ENCODE results near the gene SLC39A6. TPM values are rescaled to one million over a fixed set of nuclear protein-coding genes. Genes with fewer than 3 reads are reported as not detected.
A peak's percentile ranks its signal among the peaks of the same experiment; 100 is the strongest.

The SLC39A6 gene
- polyA plus RNA-seq, 1 donor from 2014 or later, result 298 TPM

DNA sequence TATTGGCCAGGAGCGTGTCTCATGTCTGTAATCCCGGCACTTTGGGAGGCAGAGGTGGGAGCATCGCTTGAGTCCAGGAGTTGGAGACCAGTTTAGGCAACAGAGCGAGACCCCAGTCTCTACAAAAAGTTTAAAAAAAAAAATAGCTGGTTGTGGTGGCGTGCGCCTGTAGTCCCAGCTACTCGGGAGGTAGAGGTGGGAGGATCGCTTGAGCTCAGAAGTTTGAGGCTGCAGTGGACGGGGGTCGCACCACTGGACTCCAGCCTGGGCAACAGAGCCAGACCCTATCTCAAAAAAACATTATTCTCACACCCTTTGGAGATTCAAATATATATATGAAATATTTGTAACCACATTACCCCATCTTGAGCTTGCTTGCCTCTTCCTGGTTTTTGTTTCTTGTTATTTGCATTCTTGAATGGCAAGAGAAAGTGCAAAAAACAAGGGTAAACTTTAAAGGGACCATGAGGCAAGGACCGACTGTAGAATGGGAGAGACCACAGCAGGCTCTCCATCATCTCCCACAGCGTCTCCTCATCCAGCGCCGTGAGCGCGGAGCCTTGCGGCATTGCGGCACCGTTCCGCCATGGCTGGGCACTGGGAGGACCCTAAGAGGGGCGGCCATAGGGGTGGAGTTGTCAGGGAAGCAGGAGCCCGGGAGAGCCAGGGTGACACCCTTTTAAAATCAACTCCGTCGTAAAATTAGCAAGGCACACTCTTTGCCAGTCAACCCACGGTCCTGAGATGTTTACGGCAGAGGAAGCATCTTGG is 1.9 kb upstream of the SLC39A6 start:
- no peaks in the 10 kb centered on the region for H3F3A ChIP-seq (ENCODE audit: insufficient read depth, low read length, poor library complexity, severe bottlenecking)
- H3K9me2 ChIP-seq (ENCODE audit: insufficient read depth, low read length), result no peaks in the 10 kb centered on the region
- H3K4me2 ChIP-seq (ENCODE audit: low read length), result peak overlapping the region; percentile 62
- no peaks in the 10 kb centered on the region for H3K36me3 ChIP-seq (ENCODE audit: insufficient read depth, low read length)
- no peaks in the 10 kb centered on the region for H3K27me3 ChIP-seq (ENCODE audit: insufficient read depth, low read depth, low read length)
- peak overlapping the region; percentile 75 for H3K4me3 ChIP-seq (ENCODE audit: low read length)
- no peaks in the 10 kb centered on the region for H3K9me3 ChIP-seq (ENCODE audit: low read length)
- H2AFZ ChIP-seq (ENCODE audit: low read depth, low read length), result no peak overlapping the region
- TF ChIP-seq EZH2 (IDR thresholded peaks at IDR 0.05; ENCODE audit: borderline replicate concordance, insufficient read depth, low read length, poor library complexity, severe bottlenecking), result no peak
- TF ChIP-seq RAD21 (conservative IDR thresholded peaks at IDR 0.05), result no peak
- TF ChIP-seq EP300 (conservative IDR thresholded peaks at IDR 0.05; ENCODE audit: poor library complexity, severe bottlenecking), result no peak
- TF ChIP-seq, protein P1, sequence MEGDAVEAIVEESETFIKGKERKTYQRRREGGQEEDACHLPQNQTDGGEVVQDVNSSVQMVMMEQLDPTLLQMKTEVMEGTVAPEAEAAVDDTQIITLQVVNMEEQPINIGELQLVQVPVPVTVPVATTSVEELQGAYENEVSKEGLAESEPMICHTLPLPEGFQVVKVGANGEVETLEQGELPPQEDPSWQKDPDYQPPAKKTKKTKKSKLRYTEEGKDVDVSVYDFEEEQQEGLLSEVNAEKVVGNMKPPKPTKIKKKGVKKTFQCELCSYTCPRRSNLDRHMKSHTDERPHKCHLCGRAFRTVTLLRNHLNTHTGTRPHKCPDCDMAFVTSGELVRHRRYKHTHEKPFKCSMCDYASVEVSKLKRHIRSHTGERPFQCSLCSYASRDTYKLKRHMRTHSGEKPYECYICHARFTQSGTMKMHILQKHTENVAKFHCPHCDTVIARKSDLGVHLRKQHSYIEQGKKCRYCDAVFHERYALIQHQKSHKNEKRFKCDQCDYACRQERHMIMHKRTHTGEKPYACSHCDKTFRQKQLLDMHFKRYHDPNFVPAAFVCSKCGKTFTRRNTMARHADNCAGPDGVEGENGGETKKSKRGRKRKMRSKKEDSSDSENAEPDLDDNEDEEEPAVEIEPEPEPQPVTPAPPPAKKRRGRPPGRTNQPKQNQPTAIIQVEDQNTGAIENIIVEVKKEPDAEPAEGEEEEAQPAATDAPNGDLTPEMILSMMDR (IDR thresholded peaks at IDR 0.05; ENCODE audit: poor library complexity, severe bottlenecking), result no peak
- TF ChIP-seq, protein P2, sequence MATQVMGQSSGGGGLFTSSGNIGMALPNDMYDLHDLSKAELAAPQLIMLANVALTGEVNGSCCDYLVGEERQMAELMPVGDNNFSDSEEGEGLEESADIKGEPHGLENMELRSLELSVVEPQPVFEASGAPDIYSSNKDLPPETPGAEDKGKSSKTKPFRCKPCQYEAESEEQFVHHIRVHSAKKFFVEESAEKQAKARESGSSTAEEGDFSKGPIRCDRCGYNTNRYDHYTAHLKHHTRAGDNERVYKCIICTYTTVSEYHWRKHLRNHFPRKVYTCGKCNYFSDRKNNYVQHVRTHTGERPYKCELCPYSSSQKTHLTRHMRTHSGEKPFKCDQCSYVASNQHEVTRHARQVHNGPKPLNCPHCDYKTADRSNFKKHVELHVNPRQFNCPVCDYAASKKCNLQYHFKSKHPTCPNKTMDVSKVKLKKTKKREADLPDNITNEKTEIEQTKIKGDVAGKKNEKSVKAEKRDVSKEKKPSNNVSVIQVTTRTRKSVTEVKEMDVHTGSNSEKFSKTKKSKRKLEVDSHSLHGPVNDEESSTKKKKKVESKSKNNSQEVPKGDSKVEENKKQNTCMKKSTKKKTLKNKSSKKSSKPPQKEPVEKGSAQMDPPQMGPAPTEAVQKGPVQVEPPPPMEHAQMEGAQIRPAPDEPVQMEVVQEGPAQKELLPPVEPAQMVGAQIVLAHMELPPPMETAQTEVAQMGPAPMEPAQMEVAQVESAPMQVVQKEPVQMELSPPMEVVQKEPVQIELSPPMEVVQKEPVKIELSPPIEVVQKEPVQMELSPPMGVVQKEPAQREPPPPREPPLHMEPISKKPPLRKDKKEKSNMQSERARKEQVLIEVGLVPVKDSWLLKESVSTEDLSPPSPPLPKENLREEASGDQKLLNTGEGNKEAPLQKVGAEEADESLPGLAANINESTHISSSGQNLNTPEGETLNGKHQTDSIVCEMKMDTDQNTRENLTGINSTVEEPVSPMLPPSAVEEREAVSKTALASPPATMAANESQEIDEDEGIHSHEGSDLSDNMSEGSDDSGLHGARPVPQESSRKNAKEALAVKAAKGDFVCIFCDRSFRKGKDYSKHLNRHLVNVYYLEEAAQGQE (IDR thresholded peaks at IDR 0.05; ENCODE audit: borderline replicate concordance), result no peak
- TF ChIP-seq POLR2AphosphoS5 (IDR thresholded peaks at IDR 0.05), result no peak
- no peak for TF ChIP-seq TAF1 (IDR thresholded peaks at IDR 0.05; ENCODE audit: low read depth)
- TF ChIP-seq MXI1 (conservative IDR thresholded peaks at IDR 0.05; ENCODE audit: poor library complexity, severe bottlenecking), result no peak
- no peak for TF ChIP-seq SMC3 (conservative IDR thresholded peaks at IDR 0.05; ENCODE audit: poor library complexity)
- no peak overlapping the region for H3K27ac ChIP-seq (ENCODE audit: low read length)
- no peak overlapping the region for H3K9ac ChIP-seq (ENCODE audit: low read length)
- peaks cover 78% of the 10 kb centered on the region for H3K79me2 ChIP-seq (replicated peaks; ENCODE audit: insufficient read depth, low read length)
- H4K20me1 ChIP-seq (ENCODE audit: insufficient read depth), result no peaks in the 10 kb centered on the region

DNA sequence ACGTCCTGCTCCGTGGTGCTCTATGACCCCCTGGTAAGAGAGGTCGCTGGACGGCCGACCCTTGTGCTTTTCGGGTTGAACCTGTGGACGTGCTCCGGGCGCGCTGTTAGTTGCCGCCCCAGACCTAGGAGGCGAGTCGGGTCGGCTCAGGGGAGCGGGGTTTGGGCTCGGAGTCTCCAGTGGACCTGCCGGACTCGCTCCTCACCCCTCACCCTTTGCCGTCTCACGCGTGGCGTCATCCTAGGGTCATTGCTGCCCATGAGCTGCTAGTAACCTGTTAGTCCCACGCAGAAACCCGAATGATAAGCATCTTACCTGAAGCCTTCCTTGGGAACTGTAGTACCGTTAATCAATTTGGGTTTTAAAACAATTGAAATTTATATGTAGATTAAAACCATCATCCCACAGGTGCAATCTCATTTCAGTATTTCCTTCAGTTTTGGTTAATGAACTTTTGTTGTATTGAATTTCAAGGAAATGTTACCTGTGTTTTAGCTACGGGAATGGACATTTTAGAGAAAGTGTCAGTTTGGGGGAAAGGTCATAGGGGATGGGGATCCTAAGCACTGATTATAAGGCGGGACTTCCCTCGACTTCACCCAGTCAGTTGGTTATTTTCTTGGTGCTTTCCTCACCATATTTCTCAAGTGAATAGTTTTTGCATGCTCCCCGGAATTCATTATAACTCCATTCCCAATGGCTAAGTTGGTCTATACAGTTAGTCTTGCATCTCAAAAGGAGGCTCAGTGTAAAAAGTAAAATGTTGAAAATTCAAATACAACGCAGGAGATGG is 1.1 kb upstream of the SLC39A6 start:
- no peaks in the 10 kb centered on the region for H3F3A ChIP-seq (ENCODE audit: insufficient read depth, low read length, poor library complexity, severe bottlenecking)
- TF ChIP-seq, protein P2 (IDR thresholded peaks at IDR 0.05; ENCODE audit: borderline replicate concordance), result no peak
- TF ChIP-seq, protein P1 (IDR thresholded peaks at IDR 0.05; ENCODE audit: poor library complexity, severe bottlenecking), result no peak
- TF ChIP-seq SMC3 (conservative IDR thresholded peaks at IDR 0.05; ENCODE audit: poor library complexity), result no peak
- TF ChIP-seq POLR2AphosphoS5 (IDR thresholded peaks at IDR 0.05), result no peak
- TF ChIP-seq EP300 (conservative IDR thresholded peaks at IDR 0.05; ENCODE audit: poor library complexity, severe bottlenecking), result no peak
- no peak for TF ChIP-seq MXI1 (conservative IDR thresholded peaks at IDR 0.05; ENCODE audit: poor library complexity, severe bottlenecking)
- TF ChIP-seq TAF1 (IDR thresholded peaks at IDR 0.05; ENCODE audit: low read depth), result no peak
- TF ChIP-seq RAD21 (conservative IDR thresholded peaks at IDR 0.05), result no peak
- no peak for TF ChIP-seq EZH2 (IDR thresholded peaks at IDR 0.05; ENCODE audit: borderline replicate concordance, insufficient read depth, low read length, poor library complexity, severe bottlenecking)
- H2AFZ ChIP-seq (ENCODE audit: low read depth, low read length), result peak overlapping the region; percentile 95
- no peaks in the 10 kb centered on the region for H3K36me3 ChIP-seq (ENCODE audit: insufficient read depth, low read length)
- H3K27ac ChIP-seq (ENCODE audit: low read length), result peak overlapping the region; percentile 97
- peak overlapping the region; percentile 75 for H3K4me3 ChIP-seq (ENCODE audit: low read length)
- peaks cover 86% of the 10 kb centered on the region for H3K79me2 ChIP-seq (replicated peaks; ENCODE audit: insufficient read depth, low read length)
- no peaks in the 10 kb centered on the region for H3K27me3 ChIP-seq (ENCODE audit: insufficient read depth, low read depth, low read length)
- peak overlapping the region; percentile 62 for H3K4me2 ChIP-seq (ENCODE audit: low read length)
- H3K9ac ChIP-seq (ENCODE audit: low read length), result peak overlapping the region; percentile 99
- H3K9me2 ChIP-seq (ENCODE audit: insufficient read depth, low read length), result no peaks in the 10 kb centered on the region
- H4K20me1 ChIP-seq (ENCODE audit: insufficient read depth), result no peaks in the 10 kb centered on the region
- no peaks in the 10 kb centered on the region for H3K9me3 ChIP-seq (ENCODE audit: low read length)
